MM.1S (cell line): ENCODE results near the gene GOLGA7B.

Experiments used
- EZH2 ChIP-seq: fragments of 300-600 bp; sonication (generic); optimal IDR thresholded peaks from 2 replicates; pipeline ENCODE3; 2017; ENCODE audit warnings: low read depth, mild to moderate bottlenecking, antibody characterized with exemption, low read length, mixed read lengths
- EZH2phosphoT487 ChIP-seq: fragments of 300-600 bp; sonication (generic); IDR thresholded peaks from 2 replicates; pipeline ENCODE4 v1.6.1; 2018; ENCODE audit warnings: antibody characterized with exemption, low read length

DNA sequence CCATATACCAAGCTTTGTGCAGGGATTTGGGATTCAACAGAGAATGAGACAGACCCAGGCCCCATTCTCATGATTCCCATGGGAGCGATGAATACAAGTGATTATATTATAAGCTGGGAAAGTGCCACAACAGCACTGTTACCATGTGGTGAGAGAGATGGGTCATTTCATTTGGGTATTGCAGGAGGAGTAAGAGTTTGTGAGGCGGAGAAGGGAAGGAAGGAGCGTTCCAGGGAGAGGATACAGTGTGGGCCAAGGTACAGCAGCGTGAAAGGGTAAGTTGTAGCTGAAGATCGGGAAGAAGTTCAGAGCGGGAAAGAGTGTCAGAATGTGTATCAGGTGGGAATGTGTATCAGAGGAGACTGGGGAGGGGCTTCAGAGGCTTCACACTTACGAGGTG lies 38.5 kb downstream of the GOLGA7B start:
- no peak for TF ChIP-seq EZH2phosphoT487
- TF ChIP-seq EZH2 = no peak
